Endodermal cell (in vitro differentiated cells): ENCODE measurements around the gene UBAP2. TPM values are rescaled to one million over a fixed set of nuclear protein-coding genes. Genes with fewer than 3 reads are reported as not detected.

Source experiments
- DNase-seq: peaks from one replicate; pipeline ENCODE4 v3.0.0-alpha.2; 2017
- H3K27ac ChIP-seq: 2 replicates; pipeline ENCODE4 v1.5.1; 2013; ENCODE audit warnings: mild to moderate bottlenecking, low read depth, low read length, moderate library complexity
- H3K27me3 ChIP-seq: 2 replicates; pipeline ENCODE4 v1.6.1; 2013; ENCODE audit warnings: mild to moderate bottlenecking, low read length, moderate library complexity; ENCODE audit not compliant: insufficient read depth, control insufficient read depth, poor library complexity, severe bottlenecking
- H3K36me3 ChIP-seq: 2 replicates; pipeline ENCODE4 v1.7.0; 2013; ENCODE audit warnings: mild to moderate bottlenecking, low read length, moderate library complexity; ENCODE audit not compliant: control insufficient read depth, insufficient read depth
- H3K4me1 ChIP-seq: one replicate; pipeline ENCODE4 v1.7.0; 2013; ENCODE audit warnings: low read length; ENCODE audit not compliant: control insufficient read depth, insufficient read depth
- H3K4me3 ChIP-seq: 2 replicates; pipeline ENCODE4 v1.5.1; 2013; ENCODE audit warnings: mild to moderate bottlenecking, low read length, moderate library complexity
- H3K9ac ChIP-seq: 2 replicates; pipeline ENCODE4 v1.6.1; 2013; ENCODE audit warnings: mild to moderate bottlenecking, low read length, moderate library complexity; ENCODE audit not compliant: poor library complexity, severe bottlenecking; ENCODE audit errors: extremely low read depth
- H3K9me3 ChIP-seq: 2 replicates; pipeline ENCODE4 v1.6.1; 2013; ENCODE audit warnings: mild to moderate bottlenecking, low read length, moderate library complexity; ENCODE audit not compliant: control insufficient read depth
- H3K27ac Mint-ChIP-seq: 2 replicates; pipeline ENCODE4 v1.8.0; 2020; ENCODE audit warnings: mixed read lengths
- H3K27me3 Mint-ChIP-seq: 2 replicates; pipeline ENCODE4 v1.8.0; 2021; ENCODE audit warnings: mild to moderate bottlenecking, mixed read lengths; ENCODE audit not compliant: insufficient read depth
- H3K36me3 Mint-ChIP-seq: 2 replicates; pipeline ENCODE4 v1.8.0; 2020; ENCODE audit warnings: low read depth, mixed read lengths
- H3K4me1 Mint-ChIP-seq: 2 replicates; pipeline ENCODE4 v1.8.0; 2020; ENCODE audit warnings: mixed read lengths
- H3K4me3 Mint-ChIP-seq: 2 replicates; pipeline ENCODE4 v1.8.0; 2020; ENCODE audit warnings: mild to moderate bottlenecking, moderate library complexity, mixed read lengths
- H3K9me3 Mint-ChIP-seq: 2 replicates; pipeline ENCODE4 v1.8.0; 2020; ENCODE audit warnings: mild to moderate bottlenecking, mixed read lengths
- WGBS, 2 experiments: methylation state at CpG; one replicate each; pipeline versions ENCODE4 v1.1.5 to v1.1.7; 2013; ENCODE audit warnings: missing lambda C conversion rate in 2 of 2, mixed read lengths in 1 of 2; ENCODE audit not compliant: insufficient coverage in 1 of 2, insufficient read length in 1 of 2; 5-methylcytosine and 5-hydroxymethylcytosine counted together
- total RNA-seq, 2 donors: library from RNA; stranded (reverse); fragmentation: NEBNext Ultra II Directional in 1 of 2; extraction: Animal tissue kit (Norgen Biotek cat#: 25700) in 1 of 2; gene quantifications; 2 replicates in 1 of 2; 3 replicates in 1 of 2; pipeline ENCODE4 v1.2.1, GENCODE V29; 2021
- TF ChIP-seq, protein P1 (sequence below): fragments of 200-600 bp; sonication (generic); conservative IDR thresholded peaks from 2 replicates; pipeline ENCODE4 v1.5.0; 2021; ENCODE audit warnings: antibody characterized with exemption, mild to moderate bottlenecking

Gene UBAP2
- total RNA-seq, 2 donors from 2014 or later = 60.9 to 82.1 TPM

DNA sequence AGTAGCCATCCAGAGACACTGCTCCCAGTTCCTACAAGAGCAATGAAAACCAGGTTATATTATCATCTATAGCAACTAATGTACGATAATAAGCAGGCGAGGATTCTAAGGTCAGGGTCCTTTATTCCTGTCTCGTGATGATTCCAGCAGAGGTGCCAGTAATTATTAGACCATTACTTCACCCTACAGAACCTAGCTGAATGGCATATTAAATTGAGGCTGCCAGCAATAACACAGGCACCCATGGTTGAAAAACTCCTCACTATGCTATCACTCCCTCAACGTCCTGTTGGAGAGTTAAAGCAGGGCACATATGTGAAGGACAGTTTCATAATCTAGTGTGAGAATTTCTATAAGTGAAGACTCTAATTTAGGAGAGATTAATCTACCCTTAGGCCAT, 48.1 kb upstream of the UBAP2 start:
- no peaks in the 10 kb centered on the region for H3K9me3 ChIP-seq
- H3K27me3 Mint-ChIP-seq = no peaks in the 10 kb centered on the region
- TF ChIP-seq, protein P1, sequence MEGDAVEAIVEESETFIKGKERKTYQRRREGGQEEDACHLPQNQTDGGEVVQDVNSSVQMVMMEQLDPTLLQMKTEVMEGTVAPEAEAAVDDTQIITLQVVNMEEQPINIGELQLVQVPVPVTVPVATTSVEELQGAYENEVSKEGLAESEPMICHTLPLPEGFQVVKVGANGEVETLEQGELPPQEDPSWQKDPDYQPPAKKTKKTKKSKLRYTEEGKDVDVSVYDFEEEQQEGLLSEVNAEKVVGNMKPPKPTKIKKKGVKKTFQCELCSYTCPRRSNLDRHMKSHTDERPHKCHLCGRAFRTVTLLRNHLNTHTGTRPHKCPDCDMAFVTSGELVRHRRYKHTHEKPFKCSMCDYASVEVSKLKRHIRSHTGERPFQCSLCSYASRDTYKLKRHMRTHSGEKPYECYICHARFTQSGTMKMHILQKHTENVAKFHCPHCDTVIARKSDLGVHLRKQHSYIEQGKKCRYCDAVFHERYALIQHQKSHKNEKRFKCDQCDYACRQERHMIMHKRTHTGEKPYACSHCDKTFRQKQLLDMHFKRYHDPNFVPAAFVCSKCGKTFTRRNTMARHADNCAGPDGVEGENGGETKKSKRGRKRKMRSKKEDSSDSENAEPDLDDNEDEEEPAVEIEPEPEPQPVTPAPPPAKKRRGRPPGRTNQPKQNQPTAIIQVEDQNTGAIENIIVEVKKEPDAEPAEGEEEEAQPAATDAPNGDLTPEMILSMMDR = no peak
- 90 to 91% methylated on average over 2 to 4 of the region's 4 CpGs for WGBS, 2 experiments
- no peak for DNase-seq
- H3K9me3 Mint-ChIP-seq = no peaks in the 10 kb centered on the region
- H3K27ac Mint-ChIP-seq = no peak overlapping the region
- H3K36me3 Mint-ChIP-seq = peaks cover 64% of the 10 kb centered on the region
- no peaks in the 10 kb centered on the region for H3K27me3 ChIP-seq
- peaks cover 62% of the 10 kb centered on the region for H3K36me3 ChIP-seq
- H3K27ac ChIP-seq = no peak overlapping the region
- H3K4me1 ChIP-seq = no peaks in the 10 kb centered on the region
- H3K4me3 ChIP-seq = no peak overlapping the region
- H3K9ac ChIP-seq = no peak overlapping the region
- no peaks in the 10 kb centered on the region for H3K4me1 Mint-ChIP-seq
- H3K4me3 Mint-ChIP-seq = no peak overlapping the region

DNA sequence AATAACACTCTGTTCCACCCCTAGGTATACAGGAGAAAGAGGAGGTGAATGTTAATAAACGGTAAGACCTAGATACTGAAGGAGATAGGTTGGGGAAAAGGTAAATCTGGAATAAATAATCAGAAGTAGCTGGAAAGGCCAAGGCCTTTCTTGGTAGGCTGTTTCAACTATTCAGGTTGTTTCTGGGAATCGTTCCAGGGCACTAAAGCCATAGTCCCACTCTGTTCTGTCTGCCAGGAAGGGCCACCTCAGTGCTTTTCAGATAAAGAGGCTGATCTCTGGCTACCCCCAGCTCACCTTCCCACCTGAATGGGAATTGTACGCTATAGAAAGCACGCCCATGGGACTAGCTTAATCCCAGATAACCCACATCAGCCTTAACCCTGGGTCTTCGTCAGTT, 44.9 kb upstream of the UBAP2 start:
- no peaks in the 10 kb centered on the region for H3K27me3 ChIP-seq
- Mint-ChIP-seq H3K4me3 (no peak overlapping the region), H3K9me3 (no peaks in the 10 kb centered on the region), H3K27me3 (no peaks in the 10 kb centered on the region), H3K4me1 (no peaks in the 10 kb centered on the region), H3K36me3 (peaks cover 76% of the 10 kb centered on the region), H3K27ac (no peak overlapping the region)
- peaks cover 74% of the 10 kb centered on the region for H3K36me3 ChIP-seq
- TF ChIP-seq, protein P1 = no peak
- H3K9ac ChIP-seq = no peak overlapping the region
- WGBS, 2 experiments = 90 to 95% methylated on average over 5 of the region's 5 CpGs
- no peak for DNase-seq
- H3K4me1 ChIP-seq = no peaks in the 10 kb centered on the region
- no peak overlapping the region for H3K27ac ChIP-seq
- H3K4me3 ChIP-seq = no peak overlapping the region
- H3K9me3 ChIP-seq = no peaks in the 10 kb centered on the region

DNA sequence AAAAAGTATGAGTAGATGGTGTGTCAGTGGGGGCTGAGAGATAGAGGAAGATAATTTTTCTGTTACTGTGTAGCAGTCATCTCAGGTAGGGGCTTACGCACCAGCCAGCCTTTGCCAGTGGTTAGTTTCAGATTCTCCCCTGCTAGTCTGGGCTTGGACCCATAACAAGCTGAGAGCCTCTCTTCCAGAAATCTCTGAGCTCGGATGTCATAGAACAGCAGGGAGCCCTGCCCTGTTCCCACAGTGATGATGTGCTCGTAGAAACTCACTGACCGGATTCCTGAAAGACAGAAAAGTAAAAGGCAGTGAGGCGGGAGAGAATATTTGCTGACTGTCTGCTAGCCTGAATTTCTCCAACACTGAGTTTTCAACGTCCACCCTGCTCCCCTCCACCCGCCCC, 40.6 kb upstream of the UBAP2 start:
- Mint-ChIP-seq H3K27ac (peak overlapping the region; percentile 39), H3K4me1 (no peaks in the 10 kb centered on the region), H3K9me3 (no peaks in the 10 kb centered on the region), H3K36me3 (peaks cover 68% of the 10 kb centered on the region), H3K27me3 (no peaks in the 10 kb centered on the region), H3K4me3 (no peak overlapping the region)
- Histone ChIP-seq H3K4me3 (no peak overlapping the region), H3K4me1 (no peaks in the 10 kb centered on the region), H3K27ac (peak overlapping the region; percentile 13), H3K9ac (no peak overlapping the region), H3K9me3 (no peaks in the 10 kb centered on the region), H3K27me3 (no peaks in the 10 kb centered on the region), H3K36me3 (peaks cover 74% of the 10 kb centered on the region)
- DNase-seq = no peak
- TF ChIP-seq, protein P1 = no peak
- 87 to 89% methylated on average over 6 to 7 of the region's 7 CpGs for WGBS, 2 experiments
